Measurements from ENCODE around the gene DEXI. TPM values are rescaled to one million over a fixed set of nuclear protein-coding genes. Genes with fewer than 3 reads are reported as not detected.

The DEXI gene
- 19.9 and 32.5 TPM in 2 replicates for total RNA-seq (2011; cell fraction: chromatin; rRNA removed; ENCODE audit: low replicate concordance)
- total RNA-seq (2011; cell fraction: nucleolus; rRNA removed): 26.5 and 30.0 TPM in 2 replicates
- total RNA-seq (2011; cell fraction: nucleoplasm; rRNA removed): 26.1 and 37.4 TPM in 2 replicates
- total RNA-seq (2014; rRNA removed): 35.8 and 43.1 TPM in 2 replicates
- total RNA-seq (2014; rRNA removed; fragmentation: Illumina TruSeq; extraction: Trizol): 18.2 and 22.0 TPM in 2 replicates
- 29.6 and 31.3 TPM in 2 replicates for total RNA-seq (2015; rRNA removed; fragmentation: Illumina TruSeq; extraction: Trizol)
- 33.3 and 38.2 TPM in 2 replicates for total RNA-seq (2021)
- 20.0 and 24.5 TPM in 2 replicates for polyA plus RNA-seq (2011; rRNA removed)
- 35.9 and 65.4 TPM in 2 replicates for polyA plus RNA-seq (2011; cell fraction: cytosol; rRNA removed)
- 24.2 and 31.3 TPM in 2 replicates for polyA plus RNA-seq (2011; cell fraction: nucleus; rRNA removed)
- polyA plus RNA-seq (2012): 34.3 and 38.6 TPM in 2 replicates
- 39.2 and 40.1 TPM in 2 replicates for polyA plus RNA-seq (2014; fragmentation: Illumina TruSeq; extraction: Trizol)
- 1 to 10 TPM; 2.9 to 3.7 TPM for polyA plus RNA-seq (2014; fragmentation: Nextera tagmentation; extraction: Ambion mirVana)
- 21.1 and 31.5 TPM in 2 replicates for polyA plus RNA-seq (2014; rRNA removed)
- 25.2 and 29.1 TPM in 2 replicates for polyA minus RNA-seq (2011; rRNA and poly(A)+ RNA removed)
- polyA minus RNA-seq (2011; cell fraction: cytosol; rRNA and poly(A)+ RNA removed): 21.8 and 24.2 TPM in 2 replicates
- polyA minus RNA-seq (2011; cell fraction: nucleus; rRNA and poly(A)+ RNA removed): 12.3 and 19.3 TPM in 2 replicates
- percentile 75 among the genes with signal in this experiment for Bru-seq, nascent RNA
- percentile 68 among the genes with signal in this experiment for BruChase-seq, experiment 1, labeled RNA remaining after a 2-hour chase
- BruChase-seq, experiment 2, labeled RNA remaining after a 6-hour chase: percentile 67 among the genes with signal in this experiment
- long read RNA-seq, experiment 1, full-length matches to known transcripts: 81 of 97 reads
- long read RNA-seq, experiment 1, partial matches to known transcripts: 0 of 97 reads
- long read RNA-seq, experiment 1, other reads (novel, unspliced or antisense): 16 of 97 reads
- long read RNA-seq, experiment 2, full-length matches to known transcripts: 52 of 59 reads
- long read RNA-seq, experiment 2, partial matches to known transcripts: 0 of 59 reads
- long read RNA-seq, experiment 2, other reads (novel, unspliced or antisense): 7 of 59 reads
- long read RNA-seq, experiment 3, full-length matches to known transcripts: 9 of 10 reads
- long read RNA-seq, experiment 3, partial matches to known transcripts: 0 of 10 reads
- long read RNA-seq, experiment 3, other reads (novel, unspliced or antisense): 1 of 10 reads

GRCh38 chr16:10942352-10943063 lies at the start of gene DEXI:
Gene DEXI (minus strand): TSS chr16:10942468. CDS start chr16:10942005, 463 bp downstream.
- peak; percentile 95 to 100 (median 100) for DNase-seq (ENCODE audit: extremely low read depth in 1 of 4, low spot score in 3 of 4)
- peak within 1 kb of the TSS; percentile 64 for H3K4me3 ChIP-seq
- TF ChIP-seq MAFG (tag; conservative IDR thresholded peaks at IDR 0.05) (no peak), RAD51 (IDR thresholded peaks at IDR 0.05; ENCODE audit: borderline replicate concordance, low read depth) (no peak), MEF2D (tag; conservative IDR thresholded peaks at IDR 0.05; ENCODE audit: low read depth) (no peak), CXXC5 (CRISPR knock-in tag; IDR thresholded peaks at IDR 0.05) (peak; percentile 55; the same call in 1 of the 2 replicates), HOXB6 (CRISPR knock-in tag; IDR thresholded peaks at IDR 0.05; ENCODE audit: borderline replicate concordance) (no peak), POU5F1 (IDR thresholded peaks at IDR 0.05; ENCODE audit: borderline replicate concordance, low read depth, low read length, partially characterized antibody) (no peak), DPF2 (IDR thresholded peaks at IDR 0.05) (no peak), POLR2AphosphoS5 (IDR thresholded peaks at IDR 0.05; ENCODE audit: control insufficient read depth, insufficient read depth, low read depth, low read length) (no peak), ZNF75A (CRISPR knock-in tag; IDR thresholded peaks at IDR 0.05) (no peak), OTX1 (CRISPR knock-in tag; IDR thresholded peaks at IDR 0.05) (no peak), HNRNPH1 (optimal IDR thresholded peaks at IDR 0.05; ENCODE audit: low read depth, low read length) (no peak), SREBF2 (CRISPR knock-in tag; IDR thresholded peaks at IDR 0.05) (no peak), NEUROD1 (IDR thresholded peaks at IDR 0.05; ENCODE audit: borderline replicate concordance, low read depth, low read length, partially characterized antibody) (peak; percentile 26), ZNF354B (CRISPR knock-in tag; IDR thresholded peaks at IDR 0.05) (no peak), NCOA6 (IDR thresholded peaks at IDR 0.05) (no peak), TEAD1 (CRISPR knock-in tag; IDR thresholded peaks at IDR 0.05) (0 out of 4 replicates have a peak, but pooled peaks of 1 of the 2 experiments have one; percentile 11), LEF1 (IDR thresholded peaks at IDR 0.05) (no peak), CREB1 (IDR thresholded peaks at IDR 0.05) (0 out of 2 replicates have a peak, but pooled peaks have one; percentile 27), CREB1 (CRISPR knock-in tag; IDR thresholded peaks at IDR 0.05) (peak; percentile 44; the same call in 1 of the 2 replicates), HEY1 (CRISPR knock-in tag; IDR thresholded peaks at IDR 0.05; ENCODE audit: borderline replicate concordance) (no peak)

More at GRCh38 chr16:10942352-10943063, at the start of gene DEXI:
- Histone ChIP-seq H3K27ac (ENCODE audit: extremely low read depth, low read depth, low read length) (peak within 1 kb of the TSS; percentile 64), H3K4me2 (ENCODE audit: insufficient read depth, low read length) (peak within 1 kb of the TSS; percentile 87), H2AFZ (ENCODE audit: low read depth, low read length) (peak within 1 kb of the TSS; percentile 94), H3K36me3 (ENCODE audit: control insufficient read depth, insufficient read depth, low read length) (peaks cover 24% of the 10 kb centered on the region; the same call in 2 of the 3 replicates), H3K79me2 (ENCODE audit: control insufficient read depth, insufficient read depth, low read length) (peaks cover 71% of the 10 kb centered on the region), H3K9me1 (ENCODE audit: control insufficient read depth, insufficient read depth, low read length) (peaks cover 16% of the 10 kb centered on the region), H4K20me1 (replicated peaks; ENCODE audit: control insufficient read depth, insufficient read depth, low read length) (peaks cover 49% of the 10 kb centered on the region), H3K9ac (ENCODE audit: insufficient read depth in 1 of 2, low read depth in 2 of 2, low read length in 2 of 2) (peak within 1 kb of the TSS; percentile 67 to 89), H3K4me1 (replicated peaks in 1 of 2; ENCODE audit: control insufficient read depth in 2 of 2, insufficient read depth in 2 of 2, low read length in 2 of 2) (peaks cover 51 to 66% of the 10 kb centered on the region in 2 experiments), H3K27me3 (ENCODE audit: control insufficient read depth in 2 of 2, insufficient read depth in 2 of 2, low read length in 2 of 2) (no peaks in the 10 kb centered on the region), H3K9me3 (replicated peaks; ENCODE audit: control insufficient read depth, insufficient read depth, low read depth, low read length) (no peaks in the 10 kb centered on the region)
- FAIRE-seq (peak; percentile 84), ATAC-seq (peak; percentile 90)
- in situ Hi-C loops (cut with MboI) (no loop called here), intact Hi-C loops (cut with micrococcal nuclease) (no loop called here)
- ChIA-PET POLR2A (interaction anchor here (0.6 to 1.0 kb wide), 7 partner anchors 9 to 877 kb away, joined by 3 to 4 read pairs (median 3); no protein-coding TSS in a partner anchor), CTCF (ENCODE audit: low intra/inter-chr PET ratio) (interaction anchor here (0.7 kb wide), 1 partner anchor 431 kb away, joined by 3 read pairs; no protein-coding TSS in a partner anchor)
- no TSS peak for BruUV-seq (replicated peaks)
- WGBS (ENCODE audit: insufficient coverage, low coverage, missing lambda C conversion rate): 3% methylated on average over 45 of the region's 55 CpGs

All from K562 (cell line).